ENCODE data around the gene TRPV3.

DNA sequence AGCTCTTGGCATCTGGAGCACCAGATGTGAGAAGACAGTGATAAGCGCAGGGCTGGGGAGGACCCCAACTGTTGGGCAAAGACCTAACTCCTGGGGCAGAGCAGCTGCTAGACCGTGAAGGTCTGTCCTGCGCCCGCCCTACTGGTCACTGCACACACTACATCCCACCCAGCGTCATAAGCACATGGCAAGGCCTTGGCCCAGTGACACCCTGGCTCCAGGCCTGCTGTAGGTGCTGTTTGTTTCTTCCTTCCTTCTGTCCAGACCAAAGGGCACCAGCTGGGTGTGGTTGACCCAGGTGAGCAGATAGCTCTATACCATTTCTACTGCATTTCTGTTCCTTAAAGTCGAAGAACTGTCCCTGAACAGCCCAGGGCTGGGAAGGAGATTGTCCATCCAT is 6.4 kb downstream of the TRPV3 start:
- TF ChIP-seq, protein P1, sequence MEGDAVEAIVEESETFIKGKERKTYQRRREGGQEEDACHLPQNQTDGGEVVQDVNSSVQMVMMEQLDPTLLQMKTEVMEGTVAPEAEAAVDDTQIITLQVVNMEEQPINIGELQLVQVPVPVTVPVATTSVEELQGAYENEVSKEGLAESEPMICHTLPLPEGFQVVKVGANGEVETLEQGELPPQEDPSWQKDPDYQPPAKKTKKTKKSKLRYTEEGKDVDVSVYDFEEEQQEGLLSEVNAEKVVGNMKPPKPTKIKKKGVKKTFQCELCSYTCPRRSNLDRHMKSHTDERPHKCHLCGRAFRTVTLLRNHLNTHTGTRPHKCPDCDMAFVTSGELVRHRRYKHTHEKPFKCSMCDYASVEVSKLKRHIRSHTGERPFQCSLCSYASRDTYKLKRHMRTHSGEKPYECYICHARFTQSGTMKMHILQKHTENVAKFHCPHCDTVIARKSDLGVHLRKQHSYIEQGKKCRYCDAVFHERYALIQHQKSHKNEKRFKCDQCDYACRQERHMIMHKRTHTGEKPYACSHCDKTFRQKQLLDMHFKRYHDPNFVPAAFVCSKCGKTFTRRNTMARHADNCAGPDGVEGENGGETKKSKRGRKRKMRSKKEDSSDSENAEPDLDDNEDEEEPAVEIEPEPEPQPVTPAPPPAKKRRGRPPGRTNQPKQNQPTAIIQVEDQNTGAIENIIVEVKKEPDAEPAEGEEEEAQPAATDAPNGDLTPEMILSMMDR (IDR thresholded peaks at IDR 0.05) = no peak
- no peak for TF ChIP-seq POLR2A (IDR thresholded peaks at IDR 0.05)
